Measurements from ENCODE around the gene MAP3K15. TPM values are rescaled to one million over a fixed set of nuclear protein-coding genes. Genes with fewer than 3 reads are reported as not detected.
"Not testable (repeated sequence)": the region's sequence is repeated elsewhere in the genome, so short reads cannot be mapped to it uniquely, and the experiment has no call there.

MAP3K15 gene
- total and polyA plus RNA-seq, 7 donors: 0.08 to 0.30 (median 0.10) TPM; not detected in 3

DNA sequence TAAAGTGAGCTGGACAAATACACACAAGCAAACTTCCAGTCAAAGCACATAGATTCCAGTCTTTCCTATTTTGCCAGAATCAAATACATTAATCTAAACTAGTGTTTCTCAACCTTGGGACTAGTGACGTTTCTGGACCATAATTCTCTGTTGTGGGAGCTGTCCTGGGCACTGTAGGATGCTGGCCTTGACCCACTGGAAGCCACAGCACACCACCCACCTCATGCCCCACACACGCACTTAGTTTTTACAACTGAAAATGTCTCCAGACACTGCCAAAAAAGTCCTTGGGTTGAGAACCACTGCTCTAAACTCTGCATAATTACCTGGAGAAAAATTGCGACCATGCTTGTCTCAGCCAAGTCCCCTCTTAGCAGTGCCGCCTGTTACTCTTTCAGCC, 57.6 kb downstream of the MAP3K15 start:
- no peaks in the 10 kb centered on the region for H3K4me1 ChIP-seq
- TF ChIP-seq, protein P1, sequence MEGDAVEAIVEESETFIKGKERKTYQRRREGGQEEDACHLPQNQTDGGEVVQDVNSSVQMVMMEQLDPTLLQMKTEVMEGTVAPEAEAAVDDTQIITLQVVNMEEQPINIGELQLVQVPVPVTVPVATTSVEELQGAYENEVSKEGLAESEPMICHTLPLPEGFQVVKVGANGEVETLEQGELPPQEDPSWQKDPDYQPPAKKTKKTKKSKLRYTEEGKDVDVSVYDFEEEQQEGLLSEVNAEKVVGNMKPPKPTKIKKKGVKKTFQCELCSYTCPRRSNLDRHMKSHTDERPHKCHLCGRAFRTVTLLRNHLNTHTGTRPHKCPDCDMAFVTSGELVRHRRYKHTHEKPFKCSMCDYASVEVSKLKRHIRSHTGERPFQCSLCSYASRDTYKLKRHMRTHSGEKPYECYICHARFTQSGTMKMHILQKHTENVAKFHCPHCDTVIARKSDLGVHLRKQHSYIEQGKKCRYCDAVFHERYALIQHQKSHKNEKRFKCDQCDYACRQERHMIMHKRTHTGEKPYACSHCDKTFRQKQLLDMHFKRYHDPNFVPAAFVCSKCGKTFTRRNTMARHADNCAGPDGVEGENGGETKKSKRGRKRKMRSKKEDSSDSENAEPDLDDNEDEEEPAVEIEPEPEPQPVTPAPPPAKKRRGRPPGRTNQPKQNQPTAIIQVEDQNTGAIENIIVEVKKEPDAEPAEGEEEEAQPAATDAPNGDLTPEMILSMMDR (IDR thresholded peaks at IDR 0.05): no peak
- peaks cover 0 to 8% (median 0%) of the 10 kb centered on the region in 3 donors for H3K27me3 ChIP-seq (ENCODE audit: insufficient read depth in 3 of 3, low read length in 2 of 3)
- WGBS, 3 donors: 65 to 77% (median 71%) methylated on average over 4 of the region's 4 CpGs
- no peaks in the 10 kb centered on the region for H3K9me3 ChIP-seq
- intact Hi-C loops (cut with DNase I): no loop called here
- ATAC-seq (no peak), DNase-seq (no peak)
- no peaks in the 10 kb centered on the region for H3K36me3 ChIP-seq (ENCODE audit: insufficient read depth in 1 of 2, low read depth in 1 of 2)
- no peak overlapping the region for H3K27ac ChIP-seq
- no peak overlapping the region for H3K4me3 ChIP-seq

DNA sequence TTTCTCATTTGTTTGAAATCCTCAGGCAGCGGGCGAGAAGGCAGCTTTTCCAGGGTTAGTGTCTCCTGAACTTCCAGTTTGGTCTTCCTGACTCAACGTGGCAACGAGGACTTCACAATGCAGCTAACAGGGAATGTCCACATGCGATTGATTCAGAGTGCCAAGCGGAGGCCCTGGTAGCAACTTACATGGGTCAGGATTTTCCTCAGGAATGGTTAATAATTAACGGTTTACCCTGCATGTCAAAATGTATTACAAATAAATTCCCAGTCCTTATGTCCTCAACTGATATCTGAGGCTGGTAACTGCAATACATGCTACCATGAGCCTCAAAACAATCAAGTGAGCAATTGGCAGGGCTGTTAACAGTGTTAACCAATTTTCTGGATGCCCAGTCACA, 67.2 kb downstream of the MAP3K15 start:
- TF ChIP-seq, protein P1 (IDR thresholded peaks at IDR 0.05): no peak
- Histone ChIP-seq H3K4me1 (no peaks in the 10 kb centered on the region), H3K36me3 (ENCODE audit: insufficient read depth in 1 of 2, low read depth in 1 of 2) (no peaks in the 10 kb centered on the region), H3K27ac (no peak overlapping the region), H3K27me3 (ENCODE audit: insufficient read depth in 3 of 3, low read length in 2 of 3) (no peaks in the 10 kb centered on the region), H3K4me3 (no peak overlapping the region), H3K9me3 (no peaks in the 10 kb centered on the region)
- intact Hi-C loops (cut with DNase I): no loop called here
- DNase-seq (no peak), ATAC-seq (no peak)
- 75 to 84% (median 76%) methylated on average over 7 of the region's 7 CpGs for WGBS, 3 donors

DNA sequence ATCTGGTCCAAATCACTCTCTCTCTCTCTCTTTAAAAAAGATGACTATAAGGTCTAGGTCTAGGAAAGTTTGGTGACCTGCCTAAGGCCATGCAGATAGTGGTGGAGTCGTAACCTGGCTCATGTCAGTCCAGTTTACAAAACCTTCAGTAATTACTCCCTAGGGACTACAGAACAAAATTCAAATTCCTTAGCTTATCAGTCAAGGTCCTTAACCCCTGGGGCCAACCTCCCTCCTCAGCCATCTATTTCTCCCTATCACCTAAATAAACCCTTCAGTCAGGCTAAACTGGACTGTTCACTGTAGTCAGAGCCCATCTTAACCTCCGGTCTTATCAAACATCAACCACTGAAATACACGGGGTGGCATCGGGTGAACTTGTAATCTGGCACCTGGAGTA, 68.9 kb downstream of the MAP3K15 start:
- DNase-seq: no peak
- no peaks in the 10 kb centered on the region for H3K36me3 ChIP-seq (ENCODE audit: insufficient read depth in 1 of 2, low read depth in 1 of 2)
- ATAC-seq: no peak
- TF ChIP-seq, protein P1 (IDR thresholded peaks at IDR 0.05): no peak
- H3K9me3 ChIP-seq: no peaks in the 10 kb centered on the region
- 70 to 87% (median 75%) methylated on average over 4 of the region's 4 CpGs for WGBS, 3 donors
- no peak overlapping the region for H3K27ac ChIP-seq
- intact Hi-C loops (cut with DNase I): no loop called here
- H3K4me1 ChIP-seq: no peaks in the 10 kb centered on the region
- H3K4me3 ChIP-seq: no peak overlapping the region
- no peaks in the 10 kb centered on the region for H3K27me3 ChIP-seq (ENCODE audit: insufficient read depth in 3 of 3, low read length in 2 of 3)

DNA sequence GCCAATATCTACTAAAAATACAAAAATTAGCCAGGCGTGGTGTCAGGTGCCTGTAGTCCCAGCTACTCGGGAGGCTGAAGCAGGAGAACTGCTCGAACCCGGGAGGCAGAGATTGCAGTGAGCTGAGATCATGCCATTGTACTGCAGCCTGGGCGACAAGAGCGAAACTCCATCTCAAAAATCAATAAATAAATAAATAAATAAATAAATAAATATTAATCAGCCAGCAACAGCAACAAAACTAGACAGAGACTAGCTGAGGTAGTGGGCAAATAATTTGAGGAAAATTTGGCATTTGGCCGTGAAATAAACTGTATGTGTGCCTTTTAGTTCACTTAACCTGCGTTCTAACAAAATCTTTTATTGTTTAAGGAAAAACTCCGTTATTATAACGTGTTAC, 69.5 kb downstream of the MAP3K15 start:
- H3K4me1 ChIP-seq; H3K36me3 ChIP-seq (ENCODE audit: insufficient read depth in 1 of 2, low read depth in 1 of 2); H3K27me3 ChIP-seq (ENCODE audit: insufficient read depth in 3 of 3, low read length in 2 of 3); H3K9me3 ChIP-seq; ATAC-seq; intact Hi-C loops (cut with DNase I); DNase-seq; H3K4me3 ChIP-seq; H3K27ac ChIP-seq: not testable (repeated sequence)
- 76 to 86% (median 84%) methylated on average over 8 to 10 of the region's 10 CpGs for WGBS, 3 donors

DNA sequence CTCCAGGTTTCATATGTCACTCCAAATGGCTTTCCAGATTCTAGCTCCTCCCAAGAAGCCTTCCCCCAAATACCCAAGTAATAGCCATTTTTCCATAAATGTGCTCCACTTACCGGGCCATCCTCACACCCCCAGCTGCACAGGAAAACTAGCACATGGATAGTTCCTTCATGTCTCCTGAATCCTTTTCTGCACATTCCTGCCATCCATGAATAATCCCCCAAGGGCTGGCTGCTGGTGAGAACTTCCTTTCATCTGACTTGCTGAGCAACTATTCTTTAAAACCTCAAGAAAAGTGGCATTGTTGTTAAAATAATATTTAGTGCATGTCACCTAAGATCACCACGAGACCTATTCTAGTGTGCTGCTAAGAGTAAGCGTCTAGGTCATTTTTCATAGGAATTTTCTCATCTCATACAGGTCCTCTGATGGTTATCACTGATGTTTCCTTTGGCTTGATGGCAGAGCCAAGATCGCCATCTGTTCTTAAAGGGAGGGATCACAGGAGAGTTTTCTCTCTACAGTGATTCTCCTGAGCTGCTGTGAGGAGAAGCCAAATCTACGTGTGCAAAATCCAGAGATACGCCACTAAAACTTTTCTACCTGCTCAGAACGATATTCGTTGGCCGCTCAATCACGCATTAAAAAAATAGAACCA, 71.3 kb downstream of the MAP3K15 start:
- 75 to 84% (median 80%) methylated on average over 10 of the region's 10 CpGs for WGBS, 3 donors
- ATAC-seq: no peak
- intact Hi-C loops (cut with DNase I): no loop called here
- no peak overlapping the region for H3K27ac ChIP-seq
- TF ChIP-seq, protein P1 (IDR thresholded peaks at IDR 0.05): no peak
- H3K27me3 ChIP-seq (ENCODE audit: insufficient read depth in 3 of 3, low read length in 2 of 3): no peaks in the 10 kb centered on the region
- DNase-seq: no peak
- no peaks in the 10 kb centered on the region for H3K9me3 ChIP-seq
- H3K4me3 ChIP-seq: no peak overlapping the region
- no peaks in the 10 kb centered on the region for H3K4me1 ChIP-seq
- H3K36me3 ChIP-seq (ENCODE audit: insufficient read depth in 1 of 2, low read depth in 1 of 2): no peaks in the 10 kb centered on the region

All from psoas muscle (tissue), 8 donors.